ENCODE measurements around the gene NDUFV2.

NDUFV2 gene

DNA sequence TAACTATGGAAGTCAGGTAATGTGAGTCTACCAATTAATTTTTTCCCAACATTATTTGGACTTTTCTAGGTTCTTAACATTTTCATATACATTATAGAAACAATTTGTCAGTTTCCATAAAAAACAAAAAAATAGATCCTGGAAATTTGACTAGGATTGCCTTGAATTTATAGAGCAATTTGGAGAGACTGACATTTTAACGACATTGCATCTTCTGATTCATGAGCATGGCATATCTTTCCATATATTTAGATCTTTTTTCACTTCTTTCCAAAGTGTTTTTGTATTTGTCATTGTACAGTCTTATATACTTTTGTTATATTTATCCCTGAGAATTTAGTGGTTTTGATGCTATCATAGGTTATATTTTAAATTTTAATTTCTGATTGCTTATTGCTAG is 76.1 kb downstream of the NDUFV2 start:
- no peak overlapping the region for H3K4me3 ChIP-seq (ENCODE audit: low read depth, low read length)
- DNase-seq (ENCODE audit: low read depth), result no peak

DNA sequence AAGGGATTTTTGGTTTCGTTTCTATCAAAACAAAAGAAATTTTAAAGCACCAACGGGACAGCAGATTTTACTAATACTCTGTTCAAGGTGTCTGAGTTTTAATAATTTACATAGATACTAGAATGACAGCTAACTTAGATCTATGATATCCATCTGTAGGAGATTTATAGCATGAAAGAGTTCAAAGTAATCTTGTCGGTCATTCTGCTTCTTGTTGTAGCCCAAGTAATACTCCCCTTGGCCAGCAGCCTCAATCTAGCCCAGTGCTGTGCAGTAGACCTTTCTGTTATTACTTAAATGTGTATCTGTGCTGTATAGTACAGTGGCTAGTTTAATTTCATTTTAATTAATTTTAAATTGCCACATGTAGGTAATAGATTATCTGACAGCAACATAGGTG is 78.8 kb downstream of the NDUFV2 start:
- DNase-seq (ENCODE audit: low read depth), result no peak
- H3K4me3 ChIP-seq (ENCODE audit: low read depth, low read length), result no peak overlapping the region

DNA sequence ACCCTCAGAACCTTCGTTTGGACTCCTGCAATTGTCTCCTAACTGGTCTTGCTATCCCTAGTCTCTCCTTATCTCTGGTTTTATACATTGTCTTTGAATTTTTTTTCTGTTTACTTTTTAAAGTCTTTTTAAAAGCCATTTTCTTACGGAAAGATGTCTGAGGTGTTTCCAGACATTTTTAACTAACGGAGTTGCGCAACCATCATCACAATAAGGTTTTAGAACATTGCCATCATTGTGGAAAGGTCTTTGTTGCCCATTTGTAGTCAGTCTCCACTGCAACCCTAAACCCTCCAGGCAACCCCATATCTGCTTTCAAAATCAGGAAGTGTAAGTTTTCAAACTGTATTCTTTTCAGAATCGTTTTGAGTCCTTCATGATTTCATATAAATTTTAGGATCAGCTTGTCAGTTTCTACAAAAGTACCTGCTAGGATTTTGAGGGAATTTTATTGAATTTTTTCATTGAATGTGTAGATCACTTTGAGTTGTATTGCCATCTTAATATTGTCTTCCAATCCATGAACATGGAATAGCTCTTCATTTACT is 80.4 kb downstream of the NDUFV2 start:
- H3K4me3 ChIP-seq (ENCODE audit: low read depth, low read length), result no peak overlapping the region
- no peak for DNase-seq (ENCODE audit: low read depth)
